Activated CD8-positive, alpha-beta memory T cell treated with anti-CD3 and anti-CD28 coated beads for 1 hour (primary cell): ENCODE measurements around the gene ACTG2.
"Not testable (repeated sequence)": the region's sequence is repeated elsewhere in the genome, so short reads cannot be mapped to it uniquely, and the experiment has no call there.

ENCODE experiments used
- DNase-seq, 2 donors: peaks; one replicate each; pipeline ENCODE4 v3.0.0-alpha.2; 2020; ENCODE audit warnings: low read depth in 1 of 2; ENCODE audit errors: extremely low read depth in 1 of 2

The ACTG2 gene

GRCh38 chr2:73891276-73891901 is 1.4 kb upstream of the ACTG2 start:
- no peak for DNase-seq

DNA sequence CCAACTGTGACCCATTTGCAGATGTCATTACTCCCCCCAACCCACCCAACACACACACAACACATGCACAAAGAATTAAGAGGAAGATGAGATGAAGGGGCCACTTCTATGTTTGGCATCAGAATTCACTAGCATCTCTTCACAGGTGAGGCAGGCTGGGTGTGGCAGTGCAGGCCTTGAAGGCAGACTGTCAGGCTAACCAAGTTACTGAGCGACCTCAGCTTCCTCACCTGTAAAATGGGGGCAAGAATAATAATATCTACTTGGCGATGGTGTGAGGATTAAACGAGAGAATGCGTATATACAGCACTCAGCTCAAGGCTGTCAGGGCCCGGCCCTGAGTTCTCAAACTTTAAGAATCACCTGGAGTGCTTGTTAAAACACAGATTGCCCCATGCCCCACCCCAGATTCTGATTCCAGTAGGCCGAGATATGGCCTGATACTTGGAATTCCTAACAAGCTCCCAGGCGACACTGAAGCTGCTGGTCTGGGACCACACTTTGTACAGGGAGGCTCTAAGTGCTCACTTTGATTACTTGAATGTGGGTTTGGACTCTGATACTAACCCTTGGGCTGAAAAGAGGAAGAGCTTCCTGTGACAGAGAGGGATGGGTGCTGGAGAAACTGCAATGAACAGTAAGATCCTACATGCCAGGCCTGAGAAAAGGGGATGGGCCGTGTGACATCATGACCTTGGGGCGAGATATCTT is 1.1 kb downstream of the ACTG2 start:
- no peak for DNase-seq

GRCh38 chr2:73894475-73894850 is 1.7 kb downstream of the ACTG2 start:
- DNase-seq: no peak

DNA sequence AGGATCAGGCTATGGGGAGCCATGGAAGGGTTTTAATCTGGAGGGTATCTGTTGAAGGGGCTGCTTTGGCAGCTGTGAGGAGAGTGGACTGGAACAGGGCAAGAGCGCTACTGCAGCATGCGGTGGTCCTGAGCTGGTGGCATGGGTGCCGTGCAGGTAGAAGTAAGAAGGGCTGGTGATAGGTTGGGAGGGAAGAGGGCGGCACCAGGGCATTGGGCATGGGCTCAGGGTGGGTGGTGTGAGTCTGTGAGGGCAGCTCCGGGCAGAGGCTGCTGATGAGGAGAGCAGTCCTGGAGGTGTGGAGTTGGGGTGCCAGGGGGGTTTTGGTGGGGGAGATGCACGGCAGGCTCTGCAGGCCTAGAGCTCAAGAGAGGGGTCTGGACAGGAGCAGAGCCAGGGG is 2.1 kb downstream of the ACTG2 start:
- DNase-seq: no peak

DNA sequence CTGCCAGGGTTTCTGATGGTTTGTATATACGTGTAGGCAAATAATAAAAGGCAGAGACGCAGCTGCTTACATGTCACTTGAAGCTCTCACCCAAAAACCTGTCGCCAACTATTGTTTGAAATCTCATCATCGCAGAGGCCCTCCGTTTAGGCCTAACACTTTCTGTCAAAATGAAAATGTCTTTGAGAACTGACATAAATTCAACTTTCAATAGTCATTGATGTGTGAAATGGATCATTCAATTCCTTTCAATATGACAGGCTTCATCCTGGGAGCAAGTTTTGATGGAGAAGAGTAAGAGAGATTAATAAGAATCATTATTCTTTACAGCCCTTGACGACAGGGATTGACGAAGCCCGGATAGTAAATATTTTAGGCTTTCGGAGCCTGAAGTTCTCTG is 2.7 kb downstream of the ACTG2 start:
- no peak for DNase-seq

- no peak for DNase-seq
Measured at GRCh38 chr2:73896362-73897239, 3.8 kb downstream of the ACTG2 start.

- DNase-seq: no peak
Measured at GRCh38 chr2:73897240-73897583, 4.4 kb downstream of the ACTG2 start.

- no peak for DNase-seq
Measured at GRCh38 chr2:73897934-73898333, 5.1 kb downstream of the ACTG2 start.

DNA sequence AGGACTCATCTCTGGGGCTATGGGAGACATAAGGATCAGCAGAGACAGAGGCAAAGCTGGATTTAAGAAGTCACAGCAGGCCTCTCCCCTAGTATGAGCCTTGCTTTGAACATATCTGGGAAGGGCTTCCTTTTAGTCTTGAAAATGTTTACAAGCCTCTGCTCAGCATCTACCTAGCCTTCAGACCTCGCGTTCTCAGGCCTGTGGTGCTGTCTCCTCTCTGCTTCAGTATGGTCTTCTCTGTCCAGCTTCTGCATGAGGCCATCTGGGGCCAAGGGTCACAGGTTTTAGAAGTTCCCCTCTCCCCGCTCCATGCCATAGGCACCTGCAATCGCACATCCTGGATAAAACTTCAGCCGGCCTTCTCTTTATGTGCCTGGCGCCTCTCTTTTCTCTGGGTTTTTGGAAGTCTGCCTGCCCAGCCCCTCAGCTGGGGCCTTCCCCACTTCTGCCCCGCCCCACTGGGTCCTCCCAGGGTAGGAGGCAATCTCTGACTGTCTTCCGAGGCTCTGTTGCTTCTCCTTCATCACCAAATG is 7.1 kb downstream of the ACTG2 start:
- DNase-seq: no peak

- no peak for DNase-seq
Measured at GRCh38 chr2:73901143-73901542, 8.3 kb downstream of the ACTG2 start.

GRCh38 chr2:73902284-73902683 is 9.5 kb downstream of the ACTG2 start:
- DNase-seq: no peak

DNA sequence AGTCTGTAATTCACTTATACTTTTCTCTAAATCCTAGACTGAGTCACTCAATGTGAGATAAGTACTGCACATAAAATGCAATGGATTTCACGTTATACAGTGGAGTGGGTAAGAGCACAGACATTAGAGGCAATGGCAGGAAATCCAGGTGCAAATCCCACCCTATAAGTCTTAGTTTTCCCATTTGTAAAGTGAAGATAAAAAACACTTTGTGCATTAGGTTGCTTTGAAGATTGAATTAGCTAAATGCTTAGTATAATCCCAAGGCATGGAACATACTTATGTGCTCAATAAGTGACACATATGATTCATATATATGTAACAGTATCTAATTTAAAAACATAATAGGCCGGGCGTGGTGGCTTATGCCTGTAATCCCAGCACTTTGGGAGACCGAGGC is 10.5 kb downstream of the ACTG2 start:
- no peak for DNase-seq

GRCh38 chr2:73903949-73904613 is 11.3 kb downstream of the ACTG2 start:
- DNase-seq: not testable (repeated sequence)

GRCh38 chr2:73904952-73905351 is 12.1 kb downstream of the ACTG2 start:
- no peak for DNase-seq

GRCh38 chr2:73906847-73907505 is 14.2 kb downstream of the ACTG2 start:
- DNase-seq: no peak

DNA sequence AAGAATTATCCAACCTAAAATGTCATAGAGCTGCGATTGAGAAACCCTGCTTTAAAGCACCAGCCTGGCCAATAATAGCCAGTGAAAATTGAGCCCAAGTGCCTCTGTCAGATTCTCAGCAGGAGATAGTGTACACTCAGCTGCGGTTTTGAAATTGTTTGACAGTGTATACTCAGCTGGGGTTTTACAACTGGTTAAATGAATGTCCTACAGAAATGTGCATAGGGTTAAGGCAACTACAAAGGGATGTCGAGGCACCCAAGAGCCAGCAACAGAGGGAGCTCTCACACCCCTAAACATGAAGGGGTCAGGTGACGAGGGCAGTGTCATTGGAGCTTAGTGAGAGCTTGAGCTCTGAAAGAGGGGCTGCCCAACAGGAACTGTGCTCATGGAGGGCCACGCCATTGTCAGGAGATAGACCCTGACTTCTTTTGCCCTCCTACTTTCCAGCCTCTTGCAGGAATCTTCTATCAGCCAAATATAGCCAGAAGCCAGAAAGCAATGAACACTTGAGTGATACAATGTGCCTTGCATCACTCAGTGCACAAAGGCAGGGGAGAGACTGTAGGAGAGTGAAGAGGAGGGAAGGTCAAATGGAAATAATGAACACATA is 15.1 kb downstream of the ACTG2 start:
- DNase-seq: peak in 1 of 2 donors; percentile 24

DNA sequence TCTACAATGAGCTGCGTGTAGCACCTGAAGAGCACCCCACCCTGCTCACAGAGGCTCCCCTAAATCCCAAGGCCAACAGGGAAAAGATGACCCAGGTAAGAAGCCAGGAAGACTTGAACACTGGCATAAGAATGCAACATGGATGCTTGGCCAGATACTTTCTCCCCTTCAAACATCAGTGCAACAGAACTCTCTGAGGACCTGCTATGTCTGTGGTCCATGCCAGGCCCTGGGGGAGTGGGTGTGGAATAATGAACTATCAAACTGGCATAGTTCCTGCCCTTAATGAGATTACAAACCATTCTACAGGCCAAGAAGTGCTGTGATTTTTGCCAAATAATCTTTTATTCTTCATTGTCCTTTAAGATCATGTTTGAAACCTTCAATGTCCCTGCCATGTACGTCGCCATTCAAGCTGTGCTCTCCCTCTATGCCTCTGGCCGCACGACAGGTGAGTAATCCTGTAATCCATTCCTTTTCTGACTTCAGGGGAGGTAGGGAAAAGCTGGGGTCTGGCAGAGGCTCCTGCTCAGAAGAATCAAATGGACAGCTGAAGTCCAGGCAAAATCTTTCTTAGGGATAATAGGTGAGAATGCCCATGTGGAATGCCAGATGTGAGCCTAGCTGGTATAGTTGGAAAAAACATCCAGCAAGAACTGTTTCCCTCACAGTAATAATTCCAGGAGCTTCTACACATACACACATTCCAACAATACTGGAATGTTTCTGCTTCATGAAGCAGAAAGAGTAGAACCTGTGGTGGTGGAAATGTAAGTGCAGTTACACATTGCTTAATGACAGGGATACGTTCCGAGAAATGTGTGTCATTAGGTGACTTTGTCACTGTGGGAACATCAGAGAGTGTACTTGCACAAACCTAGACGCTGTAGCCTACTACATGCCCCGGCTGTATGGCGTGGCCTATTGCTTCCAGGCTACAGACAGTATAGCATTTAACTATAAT is 16.2 kb downstream of the ACTG2 start:
- DNase-seq: no peak

- DNase-seq: no peak
Measured at GRCh38 chr2:73910873-73911547, 18.2 kb downstream of the ACTG2 start.
